HepG2 (cell line): ENCODE data around the gene CSTF1. TPM values are rescaled to one million over a fixed set of nuclear protein-coding genes. Genes with fewer than 3 reads are reported as not detected.
A peak's percentile ranks its signal among the peaks of the same experiment; 100 is the strongest.

Experiments
- ASH2L ChIP-seq: fragments of 300-600, 200-600 bp; sonication (generic); IDR thresholded peaks from 2 replicates; pipeline ENCODE4 v1.7.0; 2017; ENCODE audit warnings: low read depth, mild to moderate bottlenecking, moderate library complexity, mixed read lengths, low read length; ENCODE audit not compliant: insufficient read length
- ERF ChIP-seq: IDR thresholded peaks from 2 replicates; pipeline ENCODE4 v1.6.1; 2018; ENCODE audit warnings: missing biosample characterization, missing genetic modification reagents
- FOXP1 ChIP-seq, 2 experiments: fragments of 450-650 bp in 1 of 2; IDR thresholded peaks; 2 replicates each; pipeline ENCODE4 v1.6.1; 2017 to 2018; ENCODE audit warnings: antibody characterized with exemption in 1 of 2
- GLI4 ChIP-seq: sonication (generic); formaldehyde crosslinking; IDR thresholded peaks from 2 replicates; pipeline ENCODE4 v1.5.1; 2020; ENCODE audit warnings: missing genetic modification reagents, mild to moderate bottlenecking, moderate library complexity, borderline replicate concordance
- GTF3A ChIP-seq: sonication (generic); formaldehyde crosslinking; conservative IDR thresholded peaks from 2 replicates; pipeline ENCODE4 v1.4.0; 2020; ENCODE audit warnings: mild to moderate bottlenecking, missing genetic modification reagents
- HMG20A ChIP-seq: IDR thresholded peaks from 2 replicates; pipeline ENCODE4 v1.6.1; 2016; ENCODE audit warnings: borderline replicate concordance
- MAFF ChIP-seq: IDR thresholded peaks from 2 replicates; pipeline ENCODE4 v1.6.1; 2011; ENCODE audit warnings: low read depth, low read length, improper control_type of control experiment
- MIER2 ChIP-seq: IDR thresholded peaks from 2 replicates; pipeline ENCODE4 v1.6.1; 2016; ENCODE audit warnings: missing biosample characterization, missing genetic modification reagents
- PITX1 ChIP-seq: sonication (generic); formaldehyde crosslinking; IDR thresholded peaks from 2 replicates; pipeline ENCODE4 v1.5.1; 2020; ENCODE audit warnings: mild to moderate bottlenecking, missing genetic modification reagents
- POLR2AphosphoS2 ChIP-seq: IDR thresholded peaks from 2 replicates; pipeline ENCODE4 v1.6.1; 2011; ENCODE audit warnings: low read depth, low read length, improper control_type of control experiment
- POLR2G ChIP-seq: fragments of 200-400 bp; formaldehyde crosslinking; IDR thresholded peaks from 2 replicates; pipeline ENCODE4 v1.6.1; 2018; ENCODE audit warnings: mild to moderate bottlenecking, low read depth, low read length, moderate library complexity
- SOX6 ChIP-seq, 2 experiments: fragments of 450-650 bp in 1 of 2; sonication (generic) in 1 of 2; formaldehyde crosslinking in 1 of 2; IDR thresholded peaks; 2 replicates each; pipeline versions ENCODE4 v1.4.0 to v1.6.1; 2017 to 2020; ENCODE audit warnings: antibody characterized with exemption in 1 of 2, mild to moderate bottlenecking in 1 of 2, missing genetic modification reagents in 1 of 2
- XRCC5 ChIP-seq: fragments of 200-400 bp; formaldehyde crosslinking; optimal IDR thresholded peaks from 2 replicates; pipeline ENCODE3; 2017; ENCODE audit warnings: mild to moderate bottlenecking, low read length
- ZNF101 ChIP-seq: sonication (generic); formaldehyde crosslinking; IDR thresholded peaks from 2 replicates; pipeline ENCODE4 v1.4.0; 2020; ENCODE audit warnings: mild to moderate bottlenecking, low read depth, missing genetic modification reagents, borderline replicate concordance
- ZNF331 ChIP-seq: sonication (generic); formaldehyde crosslinking; IDR thresholded peaks from 2 replicates; pipeline ENCODE4 v1.4.0; 2020; ENCODE audit warnings: missing genetic modification reagents
- ZNF333 ChIP-seq: sonication (generic); formaldehyde crosslinking; IDR thresholded peaks from 2 replicates; pipeline ENCODE4 v1.4.0; 2020; ENCODE audit warnings: mild to moderate bottlenecking, missing genetic modification reagents, borderline replicate concordance
- ZNF550 ChIP-seq: sonication (generic); formaldehyde crosslinking; IDR thresholded peaks from 2 replicates; pipeline ENCODE4 v1.4.0; 2020; ENCODE audit warnings: mild to moderate bottlenecking, missing genetic modification reagents, borderline replicate concordance
- ZNF660 ChIP-seq: sonication (generic); formaldehyde crosslinking; IDR thresholded peaks from 2 replicates; pipeline ENCODE4 v1.5.1; 2020; ENCODE audit warnings: mild to moderate bottlenecking, low read depth, missing genetic modification reagents, borderline replicate concordance
- ZNF768 ChIP-seq: sonication (generic); formaldehyde crosslinking; IDR thresholded peaks from 2 replicates; pipeline ENCODE4 v1.4.0; 2020; ENCODE audit warnings: missing genetic modification reagents
- ZNF879 ChIP-seq: sonication (generic); formaldehyde crosslinking; IDR thresholded peaks from 2 replicates; pipeline ENCODE4 v1.8.1; 2023; ENCODE audit warnings: missing genetic modification reagents
- polyA plus RNA-seq, 8 experiments: library from polyadenylated mRNA; depleted of rRNA in 3 of 8; stranded (reverse) in 7 of 8; unstranded in 1 of 8; fragments of >200 nt; fragmentation: Illumina TruSeq in 4 of 8; extraction: Trizol in 4 of 8; gene quantifications; 2 replicates each; pipeline versions ENCODE4 v1.2.1 to v1.2.3, GENCODE V29; 2011 to 2016; ENCODE audit warnings: low read depth in 4 of 8, missing spikeins in 1 of 8, mixed read lengths in 1 of 8; ENCODE audit not compliant: insufficient read depth in 1 of 8
- total RNA-seq, 5 experiments: library from RNA; depleted of rRNA; stranded (reverse); fragments of >200 nt; fragmentation: Illumina TruSeq; extraction: Trizol; gene quantifications; 2 replicates each; pipeline ENCODE4 v1.2.3, GENCODE V29; 2016; ENCODE audit warnings: low read depth in 1 of 5
- TF ChIP-seq, protein P1 (sequence below): sonication (generic); formaldehyde crosslinking; IDR thresholded peaks from 2 replicates; pipeline ENCODE4 v1.4.0; 2020; ENCODE audit warnings: missing genetic modification reagents
- TF ChIP-seq, protein P2 (sequence below): sonication (generic); formaldehyde crosslinking; IDR thresholded peaks from 2 replicates; pipeline ENCODE4 v1.8.1; 2023; ENCODE audit warnings: missing genetic modification reagents, mild to moderate bottlenecking, borderline replicate concordance
- TF ChIP-seq, protein P3 (sequence below): sonication (generic); formaldehyde crosslinking; IDR thresholded peaks from 2 replicates; pipeline ENCODE4 v1.5.1; 2020; ENCODE audit warnings: mild to moderate bottlenecking, missing genetic modification reagents, moderate library complexity
- TF ChIP-seq, protein P4 (sequence below): sonication (generic); formaldehyde crosslinking; IDR thresholded peaks from 2 replicates; pipeline ENCODE4 v1.5.1; 2020; ENCODE audit warnings: missing genetic modification reagents, mild to moderate bottlenecking, borderline replicate concordance
- TF ChIP-seq, protein P5 (sequence below): fragments of 450-650 bp; IDR thresholded peaks from 2 replicates; pipeline ENCODE4 v1.6.1; 2017

CSTF1 gene
- total and polyA plus RNA-seq, 2 of the 13 experiments (the other 11 are each of a cell fraction or from before 2014, with no cell fraction given): 70.9 to 100 TPM

DNA sequence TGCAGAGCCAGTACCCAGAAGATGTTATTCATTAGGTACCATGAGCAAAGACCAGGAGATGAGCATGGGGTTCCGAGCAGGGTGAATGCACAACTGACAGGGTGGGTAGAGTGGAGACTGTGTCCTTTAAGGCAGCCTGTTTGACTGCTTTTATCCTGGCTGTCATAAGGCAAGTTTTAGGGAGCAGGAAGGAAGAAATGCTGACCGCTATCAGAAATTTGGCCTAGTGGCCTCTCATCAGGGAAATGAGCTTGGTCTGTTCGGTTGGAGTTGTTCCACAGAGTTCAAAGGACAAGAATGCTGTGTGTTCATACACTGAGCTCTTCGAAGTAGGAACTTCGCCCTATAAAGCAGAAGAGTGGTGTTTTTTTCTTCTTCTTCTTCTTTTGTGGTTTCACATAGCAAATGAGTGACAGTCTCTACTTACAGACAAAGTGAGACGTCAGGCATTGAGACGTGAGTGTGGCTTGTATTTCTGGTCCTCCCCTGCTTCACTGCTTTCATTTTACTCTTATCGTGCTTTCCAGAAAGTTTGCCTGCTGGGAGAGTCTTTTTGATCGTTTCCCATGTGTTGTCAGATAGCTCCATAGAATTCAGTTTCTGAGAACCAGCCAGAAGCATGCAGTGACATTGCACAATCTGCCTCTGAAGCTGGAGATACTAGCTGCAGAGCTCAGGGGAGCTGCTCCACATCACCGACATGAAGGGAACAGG lies 19.5 kb downstream of the CSTF1 start, which contains the start of gene CASS4 (continued):
- TF ChIP-seq ZNF660 (CRISPR knock-in tag) (no peak), GLI4 (CRISPR knock-in tag) (0 out of 2 replicates have a peak, but pooled peaks have one; percentile 53), ZNF879 (peak; percentile 76; the same call in 1 of the 2 replicates), POLR2G (peak; percentile 39; the same call in 1 of the 2 replicates), ASH2L (peak; percentile 68), PITX1 (no peak), POLR2AphosphoS2 (no peak), GTF3A (no peak), MAFF (peak; percentile 55; the same call in 1 of the 2 replicates), ZNF331 (peak; percentile 92), MIER2 (CRISPR knock-in tag) (no peak), ERF (CRISPR knock-in tag) (no peak), ZNF333 (CRISPR knock-in tag) (no peak), ZNF101 (CRISPR knock-in tag) (no peak), ZNF550 (CRISPR knock-in tag) (no peak), HMG20A (CRISPR knock-in tag) (no peak), FOXP1 (IDR thresholded peaks at IDR 0.05) (no peak), FOXP1 (CRISPR knock-in tag; IDR thresholded peaks at IDR 0.05) (0 out of 2 replicates have a peak, but pooled peaks have one; percentile 7), SOX6 (IDR thresholded peaks at IDR 0.05) (no peak), SOX6 (CRISPR knock-in tag; IDR thresholded peaks at IDR 0.05) (peak; percentile 42; the same call in 1 of the 2 replicates), ZNF768 (CRISPR knock-in tag) (no peak), XRCC5 (peak; percentile 48)
- TF ChIP-seq, protein P1, sequence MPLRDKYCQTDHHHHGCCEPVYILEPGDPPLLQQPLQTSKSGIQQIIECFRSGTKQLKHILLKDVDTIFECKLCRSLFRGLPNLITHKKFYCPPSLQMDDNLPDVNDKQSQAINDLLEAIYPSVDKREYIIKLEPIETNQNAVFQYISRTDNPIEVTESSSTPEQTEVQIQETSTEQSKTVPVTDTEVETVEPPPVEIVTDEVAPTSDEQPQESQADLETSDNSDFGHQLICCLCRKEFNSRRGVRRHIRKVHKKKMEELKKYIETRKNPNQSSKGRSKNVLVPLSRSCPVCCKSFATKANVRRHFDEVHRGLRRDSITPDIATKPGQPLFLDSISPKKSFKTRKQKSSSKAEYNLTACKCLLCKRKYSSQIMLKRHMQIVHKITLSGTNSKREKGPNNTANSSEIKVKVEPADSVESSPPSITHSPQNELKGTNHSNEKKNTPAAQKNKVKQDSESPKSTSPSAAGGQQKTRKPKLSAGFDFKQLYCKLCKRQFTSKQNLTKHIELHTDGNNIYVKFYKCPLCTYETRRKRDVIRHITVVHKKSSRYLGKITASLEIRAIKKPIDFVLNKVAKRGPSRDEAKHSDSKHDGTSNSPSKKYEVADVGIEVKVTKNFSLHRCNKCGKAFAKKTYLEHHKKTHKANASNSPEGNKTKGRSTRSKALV (CRISPR knock-in tag): 0 out of 2 replicates have a peak, but pooled peaks have one; percentile 18
- TF ChIP-seq, protein P2, sequence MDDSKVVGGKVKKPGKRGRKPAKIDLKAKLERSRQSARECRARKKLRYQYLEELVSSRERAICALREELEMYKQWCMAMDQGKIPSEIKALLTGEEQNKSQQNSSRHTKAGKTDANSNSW (CRISPR knock-in tag): no peak
- TF ChIP-seq, protein P3, sequence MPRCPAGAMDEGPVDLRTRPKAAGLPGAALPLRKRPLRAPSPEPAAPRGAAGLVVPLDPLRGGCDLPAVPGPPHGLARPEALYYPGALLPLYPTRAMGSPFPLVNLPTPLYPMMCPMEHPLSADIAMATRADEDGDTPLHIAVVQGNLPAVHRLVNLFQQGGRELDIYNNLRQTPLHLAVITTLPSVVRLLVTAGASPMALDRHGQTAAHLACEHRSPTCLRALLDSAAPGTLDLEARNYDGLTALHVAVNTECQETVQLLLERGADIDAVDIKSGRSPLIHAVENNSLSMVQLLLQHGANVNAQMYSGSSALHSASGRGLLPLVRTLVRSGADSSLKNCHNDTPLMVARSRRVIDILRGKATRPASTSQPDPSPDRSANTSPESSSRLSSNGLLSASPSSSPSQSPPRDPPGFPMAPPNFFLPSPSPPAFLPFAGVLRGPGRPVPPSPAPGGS: no peak
- TF ChIP-seq, protein P4, sequence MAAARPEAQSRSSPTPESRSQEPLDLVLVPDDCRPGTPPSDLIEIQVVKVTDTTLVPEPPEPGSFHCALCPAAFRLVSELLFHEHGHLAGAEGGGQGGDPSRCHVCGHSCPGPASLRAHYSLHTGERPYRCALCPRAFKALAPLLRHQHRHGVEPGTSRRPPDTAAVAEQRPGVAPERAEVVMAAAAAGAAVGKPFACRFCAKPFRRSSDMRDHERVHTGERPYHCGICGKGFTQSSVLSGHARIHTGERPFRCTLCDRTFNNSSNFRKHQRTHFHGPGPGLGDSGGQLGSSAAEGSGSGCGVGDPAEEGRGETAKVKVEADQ (CRISPR knock-in tag): no peak
- TF ChIP-seq, protein P5, sequence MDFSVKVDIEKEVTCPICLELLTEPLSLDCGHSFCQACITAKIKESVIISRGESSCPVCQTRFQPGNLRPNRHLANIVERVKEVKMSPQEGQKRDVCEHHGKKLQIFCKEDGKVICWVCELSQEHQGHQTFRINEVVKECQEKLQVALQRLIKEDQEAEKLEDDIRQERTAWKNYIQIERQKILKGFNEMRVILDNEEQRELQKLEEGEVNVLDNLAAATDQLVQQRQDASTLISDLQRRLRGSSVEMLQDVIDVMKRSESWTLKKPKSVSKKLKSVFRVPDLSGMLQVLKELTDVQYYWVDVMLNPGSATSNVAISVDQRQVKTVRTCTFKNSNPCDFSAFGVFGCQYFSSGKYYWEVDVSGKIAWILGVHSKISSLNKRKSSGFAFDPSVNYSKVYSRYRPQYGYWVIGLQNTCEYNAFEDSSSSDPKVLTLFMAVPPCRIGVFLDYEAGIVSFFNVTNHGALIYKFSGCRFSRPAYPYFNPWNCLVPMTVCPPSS: no peak
